Measurements from ENCODE around the gene KPNB1. TPM values are rescaled to one million over a fixed set of nuclear protein-coding genes. Genes with fewer than 3 reads are reported as not detected.
A peak's percentile ranks its signal among the peaks of the same experiment; 100 is the strongest.

The KPNB1 gene
- total and polyA plus RNA-seq, 10 of the 15 experiments (the other 5 are each of a cell fraction or from before 2014, with no cell fraction given): 67.8 to 525 (median 246) TPM

GRCh38 chr17:47733047-47733673 is 83.4 kb downstream of the KPNB1 start, which contains the start of gene TBX21 (continued):
- TF ChIP-seq CEBPZ (IDR thresholded peaks at IDR 0.05; ENCODE audit: low read depth, low read length) (no peak), LARP7 (IDR thresholded peaks at IDR 0.05) (peak; percentile 90), IRF5 (IDR thresholded peaks at IDR 0.05; ENCODE audit: borderline replicate concordance) (no peak), CREB1 (IDR thresholded peaks at IDR 0.05; ENCODE audit: low read depth) (peak; percentile 53), POLR2AphosphoS2 (IDR thresholded peaks at IDR 0.05; ENCODE audit: low read depth, low read length) (peak; percentile 55; the same call in 1 of the 2 replicates), E2F8 (IDR thresholded peaks at IDR 0.05; ENCODE audit: low read depth, partially characterized antibody) (no peak), POLR2A (IDR thresholded peaks at IDR 0.05; ENCODE audit: low read depth, low read length) (peak; percentile 95), POU2F2 (IDR thresholded peaks at IDR 0.05; ENCODE audit: borderline replicate concordance, low read depth, low read length) (peak; percentile 73; the same call in 2 of the 3 replicates), PRDM15 (CRISPR knock-in tag; IDR thresholded peaks at IDR 0.05) (no peak), POLR2AphosphoS5 (IDR thresholded peaks at IDR 0.05; ENCODE audit: low read length) (peak; percentile 91), CBFB (IDR thresholded peaks at IDR 0.05; ENCODE audit: low read depth) (no peak), STAT1 (conservative IDR thresholded peaks at IDR 0.05) (no peak), RCOR1 (conservative IDR thresholded peaks at IDR 0.05; ENCODE audit: low read depth, low read length) (no peak), MTA2 (IDR thresholded peaks at IDR 0.05; ENCODE audit: low read depth) (peak; percentile 20; the same call in 1 of the 2 replicates), SUZ12 (IDR thresholded peaks at IDR 0.05; ENCODE audit: unreplicated experiment) (peak; percentile 59), CBX5 (IDR thresholded peaks at IDR 0.05; ENCODE audit: low read depth) (0 out of 2 replicates have a peak, but pooled peaks have one; percentile 20)

Measured in GM12878 (cell line).